Neural progenitor cell (in vitro differentiated cells): ENCODE results near the gene SMARCA1. TPM values are rescaled to one million over a fixed set of nuclear protein-coding genes. Genes with fewer than 3 reads are reported as not detected.

Source experiments
- DNase-seq: peaks from one replicate; pipeline ENCODE4 v3.0.0-alpha.2; 2016; ENCODE audit warnings: low spot score
- H2AFZ ChIP-seq: fragments of 200-600 bp; sonication (generic); replicated peaks from 2 replicates; pipeline ENCODE4 v1.6.1; 2016; ENCODE audit warnings: antibody characterized with exemption
- H3F3A ChIP-seq: fragments of 200-600 bp; sonication (generic); 2 replicates; pipeline ENCODE4 v1.6.1; 2016; ENCODE audit warnings: antibody characterized with exemption, low read depth
- H3K27ac ChIP-seq: fragments of 200-600 bp; sonication (generic); 2 replicates; pipeline ENCODE4 v1.5.1; 2016; ENCODE audit warnings: mild to moderate bottlenecking
- H3K27me3 ChIP-seq: fragments of 200-600 bp; sonication (generic); 2 replicates; pipeline ENCODE4 v1.6.1; 2016; ENCODE audit warnings: mild to moderate bottlenecking, moderate library complexity
- H3K36me3 ChIP-seq: fragments of 200-600 bp; sonication (generic); 2 replicates; pipeline ENCODE4 v1.5.1; 2016
- H3K4me1 ChIP-seq: fragments of 200-600 bp; sonication (generic); 2 replicates; pipeline ENCODE4 v1.6.1; 2016; ENCODE audit warnings: mixed run types
- H3K4me2 ChIP-seq: fragments of 200-600 bp; sonication (generic); 2 replicates; pipeline ENCODE4 v1.6.1; 2016
- H3K4me3 ChIP-seq: fragments of 200-600 bp; sonication (generic); 2 replicates; pipeline ENCODE4 v1.5.1; 2016
- H3K79me2 ChIP-seq: fragments of 200-600 bp; sonication (generic); 2 replicates; pipeline ENCODE4 v1.6.1; 2016; ENCODE audit warnings: low read depth
- H3K9ac ChIP-seq: fragments of 200-600 bp; sonication (generic); 2 replicates; pipeline ENCODE4 v1.6.1; 2016
- H3K9me3 ChIP-seq: fragments of 200-600 bp; sonication (generic); 2 replicates; pipeline ENCODE4 v1.5.1; 2016; ENCODE audit warnings: low read depth
- H4K20me1 ChIP-seq: fragments of 200-600 bp; sonication (generic); 2 replicates; pipeline ENCODE4 v1.6.1; 2016; ENCODE audit warnings: low read depth
- H3K27ac Mint-ChIP-seq: 3 replicates; pipeline ENCODE4 v1.8.0; 2021; ENCODE audit warnings: mixed read lengths
- H3K27me3 Mint-ChIP-seq: 2 replicates; pipeline ENCODE4 v1.8.0; 2022; ENCODE audit warnings: low read depth, mild to moderate bottlenecking, inconsistent platforms, moderate library complexity, mixed read lengths; ENCODE audit not compliant: insufficient read depth
- H3K36me3 Mint-ChIP-seq: 3 replicates; pipeline ENCODE4 v1.8.0; 2021; ENCODE audit warnings: mixed read lengths
- H3K4me1 Mint-ChIP-seq: 3 replicates; pipeline ENCODE4 v1.8.0; 2021; ENCODE audit warnings: mixed read lengths
- H3K4me3 Mint-ChIP-seq: 3 replicates; pipeline ENCODE4 v1.8.0; 2021; ENCODE audit warnings: mild to moderate bottlenecking, moderate library complexity, mixed read lengths
- H3K9me3 Mint-ChIP-seq: 3 replicates; pipeline ENCODE4 v1.8.0; 2020; ENCODE audit warnings: mixed read lengths
- EZH2 ChIP-seq: fragments of 200-600 bp; sonication (generic); IDR thresholded peaks from 2 replicates; pipeline ENCODE4 v1.6.1; 2017; ENCODE audit warnings: antibody characterized with exemption, mild to moderate bottlenecking, moderate library complexity
- EZH2phosphoT487 ChIP-seq: fragments of 200-600 bp; sonication (generic); IDR thresholded peaks from 2 replicates; pipeline ENCODE4 v1.6.1; 2017; ENCODE audit warnings: antibody characterized with exemption
- small RNA-seq: library from RNA; depleted of rRNA; stranded (forward); fragments of <200 nt; gene quantifications from one replicate; pipeline ENCODE3, GENCODE V24; 2015
- total RNA-seq: library from RNA; depleted of rRNA; stranded (reverse); fragments of >200 nt; gene quantifications from 2 replicates; pipeline ENCODE4 v1.2.3, GENCODE V29; 2015; ENCODE audit warnings: low replicate concordance
- TF ChIP-seq, protein P1 (sequence below): fragments of 200-600 bp; sonication (generic); IDR thresholded peaks from 2 replicates; pipeline ENCODE4 v1.5.1; 2017; ENCODE audit warnings: antibody characterized with exemption, mild to moderate bottlenecking

The SMARCA1 gene
- total RNA-seq, 1 donor from 2014 or later: 149 TPM

GRCh38 chrX:129403974-129404669 lies 119.2 kb downstream of the SMARCA1 start:
- no peak overlapping the region for H3K4me3 Mint-ChIP-seq
- TF ChIP-seq, protein P1, sequence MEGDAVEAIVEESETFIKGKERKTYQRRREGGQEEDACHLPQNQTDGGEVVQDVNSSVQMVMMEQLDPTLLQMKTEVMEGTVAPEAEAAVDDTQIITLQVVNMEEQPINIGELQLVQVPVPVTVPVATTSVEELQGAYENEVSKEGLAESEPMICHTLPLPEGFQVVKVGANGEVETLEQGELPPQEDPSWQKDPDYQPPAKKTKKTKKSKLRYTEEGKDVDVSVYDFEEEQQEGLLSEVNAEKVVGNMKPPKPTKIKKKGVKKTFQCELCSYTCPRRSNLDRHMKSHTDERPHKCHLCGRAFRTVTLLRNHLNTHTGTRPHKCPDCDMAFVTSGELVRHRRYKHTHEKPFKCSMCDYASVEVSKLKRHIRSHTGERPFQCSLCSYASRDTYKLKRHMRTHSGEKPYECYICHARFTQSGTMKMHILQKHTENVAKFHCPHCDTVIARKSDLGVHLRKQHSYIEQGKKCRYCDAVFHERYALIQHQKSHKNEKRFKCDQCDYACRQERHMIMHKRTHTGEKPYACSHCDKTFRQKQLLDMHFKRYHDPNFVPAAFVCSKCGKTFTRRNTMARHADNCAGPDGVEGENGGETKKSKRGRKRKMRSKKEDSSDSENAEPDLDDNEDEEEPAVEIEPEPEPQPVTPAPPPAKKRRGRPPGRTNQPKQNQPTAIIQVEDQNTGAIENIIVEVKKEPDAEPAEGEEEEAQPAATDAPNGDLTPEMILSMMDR: no peak
- no peak for TF ChIP-seq EZH2phosphoT487
- TF ChIP-seq EZH2: no peak

More at GRCh38 chrX:129403974-129404669, 119.2 kb downstream of the SMARCA1 start:
- Histone ChIP-seq H4K20me1 (no peaks in the 10 kb centered on the region), H3K79me2 (no peaks in the 10 kb centered on the region), H3K27ac (no peak overlapping the region), H3K4me1 (no peaks in the 10 kb centered on the region), H3K9ac (no peak overlapping the region), H3K27me3 (no peaks in the 10 kb centered on the region), H3K36me3 (no peaks in the 10 kb centered on the region), H2AFZ (no peak overlapping the region), H3K4me3 (no peak overlapping the region), H3K4me2 (no peak overlapping the region), H3F3A (no peaks in the 10 kb centered on the region), H3K9me3 (no peaks in the 10 kb centered on the region)
- Mint-ChIP-seq H3K27ac (peak overlapping the region; percentile 3), H3K27me3 (no peaks in the 10 kb centered on the region), H3K36me3 (peaks cover 7% of the 10 kb centered on the region), H3K9me3 (peaks cover 3% of the 10 kb centered on the region), H3K4me1 (peaks cover 2% of the 10 kb centered on the region)
- DNase-seq: no peak

Small RNA genes lying within 50 kb of the gene (small RNA-seq; reads per million reads assigned to genes)
- not detected for gene RF01169
- gene RNA5SP513: 0.20 reads per million
- not detected for gene RPS26P56

Other genes with a start within 250 kb of the SMARCA1 start
- gene OCRL, start 16.8 kb upstream of the SMARCA1 start, total RNA-seq: 22.0 and 25.3 TPM in 2 replicates
- 0.22 and 0.46 TPM in 2 replicates for gene APLN, start 131.5 kb upstream of the SMARCA1 start, total RNA-seq
- 0.19 and 1.7 TPM in 2 replicates for gene XPNPEP2, start 215.5 kb upstream of the SMARCA1 start, total RNA-seq